MCF 10A (cell line): ENCODE measurements around the gene SPATA16. TPM values are rescaled to one million over a fixed set of nuclear protein-coding genes. Genes with fewer than 3 reads are reported as not detected.
A peak's percentile ranks its signal among the peaks of the same experiment; 100 is the strongest.

Experiments used
- BruUV-seq: library from RNA; stranded (reverse); fragments of 400-500 nt; replicated peaks from 2 replicates; lab custom pipeline; 2021; lab: Mats Ljungman, UMichigan
- CTCF ChIA-PET: fragments of 300-600 bp; sonication (Branson Sonifier 250); formaldehyde crosslinking; extraction: SDS; loops from one replicate; lab custom pipeline; 2021; ENCODE audit warnings: antibody characterized with exemption, inconsistent platforms; lab: Yijun Ruan, JAX
- POLR2A ChIA-PET: fragments of 300-600, 350-650 bp; sonication (Branson Sonifier 250); formaldehyde crosslinking; extraction: SDS; loops from one replicate; lab custom pipeline; 2020; ENCODE audit warnings: antibody characterized with exemption, inconsistent platforms; lab: Yijun Ruan, JAX
- DNase-seq: peaks from one replicate; pipeline ENCODE4 v3.0.0-alpha.2; 2018; ENCODE audit not compliant: unreplicated experiment
- H3K27ac Mint-ChIP-seq: one replicate; pipeline ENCODE4 v1.8.0; 2022; ENCODE audit warnings: mild to moderate bottlenecking, low read depth, mixed read lengths; ENCODE audit not compliant: unreplicated experiment
- H3K27me3 Mint-ChIP-seq: one replicate; pipeline ENCODE4 v1.8.0; 2022; ENCODE audit warnings: mixed read lengths; ENCODE audit not compliant: insufficient read depth, unreplicated experiment
- H3K36me3 Mint-ChIP-seq: one replicate; pipeline ENCODE4 v1.8.0; 2022; ENCODE audit warnings: mild to moderate bottlenecking, moderate library complexity, mixed read lengths; ENCODE audit not compliant: insufficient read depth, unreplicated experiment
- H3K4me1 Mint-ChIP-seq: one replicate; pipeline ENCODE4 v1.8.0; 2022; ENCODE audit warnings: mixed read lengths; ENCODE audit not compliant: insufficient read depth, unreplicated experiment
- H3K4me3 Mint-ChIP-seq: one replicate; pipeline ENCODE4 v1.8.0; 2022; ENCODE audit warnings: mild to moderate bottlenecking, moderate library complexity, mixed read lengths; ENCODE audit not compliant: unreplicated experiment
- H3K9me3 Mint-ChIP-seq: one replicate; pipeline ENCODE4 v1.8.0; 2022; ENCODE audit warnings: mixed read lengths; ENCODE audit not compliant: unreplicated experiment
- CTCF ChIP-seq: fragments of 200-600 bp; IDR thresholded peaks from one replicate; pipeline ENCODE4 v1.8.0; 2022; ENCODE audit warnings: antibody characterized with exemption, mild to moderate bottlenecking; ENCODE audit not compliant: unreplicated experiment
- intact Hi-C: fragments of 100-400 bp; cut with micrococcal nuclease; formaldehyde crosslinking; loops from 2 replicates; pipeline ENCODE4 v1.14.1; 2022
- total RNA-seq: library from RNA; stranded (reverse); gene quantifications from 2 replicates; pipeline ENCODE4 v1.2.3, GENCODE V29; 2022

The SPATA16 gene
- total RNA-seq, 1 experiment from 2014 or later, result not detected

DNA sequence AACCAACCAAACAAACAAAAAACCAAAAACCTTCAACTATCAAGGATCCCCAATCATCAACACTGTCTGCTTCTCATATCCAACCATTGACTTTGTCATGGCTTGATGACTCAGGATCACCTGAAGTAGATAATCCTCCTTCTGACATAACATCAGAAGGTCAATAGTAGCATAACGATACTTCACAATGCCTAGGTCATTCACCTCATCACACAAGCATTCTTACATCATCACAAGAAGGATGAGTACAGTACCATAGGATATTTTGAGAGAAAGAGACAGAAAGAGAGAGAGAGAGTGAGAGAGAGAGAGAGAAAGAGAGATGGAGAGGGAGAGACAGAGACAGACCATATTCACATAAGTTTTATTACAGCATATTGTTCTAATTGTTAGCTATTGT is 42.1 kb downstream of the SPATA16 start:
- no peaks in the 10 kb centered on the region for H3K4me1 Mint-ChIP-seq
- peaks cover 62% of the 10 kb centered on the region for H3K27me3 Mint-ChIP-seq
- POLR2A ChIA-PET, result no interaction called here
- no peak overlapping the region for H3K27ac Mint-ChIP-seq
- no peaks in the 10 kb centered on the region for H3K36me3 Mint-ChIP-seq
- BruUV-seq, result no TSS peak
- H3K4me3 Mint-ChIP-seq, result no peak overlapping the region
- DNase-seq, result no peak
- TF ChIP-seq CTCF, result no peak
- no peaks in the 10 kb centered on the region for H3K9me3 Mint-ChIP-seq
- CTCF ChIA-PET, result no interaction called here
- intact Hi-C loops, result no loop called here

- TF ChIP-seq CTCF, result no peak
- intact Hi-C loops, result no loop called here
- Mint-ChIP-seq H3K4me3 (no peak overlapping the region), H3K36me3 (no peaks in the 10 kb centered on the region), H3K27ac (no peak overlapping the region), H3K9me3 (no peaks in the 10 kb centered on the region), H3K27me3 (peaks cover 74% of the 10 kb centered on the region), H3K4me1 (no peaks in the 10 kb centered on the region)
- BruUV-seq, result no TSS peak
- DNase-seq, result peak; percentile 13
- POLR2A ChIA-PET, result no interaction called here
- CTCF ChIA-PET, result interaction anchor here (0.8 kb wide), 1 partner anchor 50 kb away, joined by 3 read pairs; no protein-coding TSS in a partner anchor
Observed at GRCh38 chr3:173096994-173097785, 43.8 kb downstream of the SPATA16 start.

- ChIA-PET POLR2A (no interaction called here), CTCF (interaction anchor here (0.8 kb wide), 1 partner anchor 51 kb away, joined by 3 read pairs; no protein-coding TSS in a partner anchor)
- H3K4me3 Mint-ChIP-seq, result no peak overlapping the region
- peaks cover 74% of the 10 kb centered on the region for H3K27me3 Mint-ChIP-seq
- H3K4me1 Mint-ChIP-seq, result no peaks in the 10 kb centered on the region
- TF ChIP-seq CTCF, result no peak
- no peak for DNase-seq
- no peaks in the 10 kb centered on the region for H3K36me3 Mint-ChIP-seq
- no peaks in the 10 kb centered on the region for H3K9me3 Mint-ChIP-seq
- no TSS peak for BruUV-seq
- no peak overlapping the region for H3K27ac Mint-ChIP-seq
- intact Hi-C loops, result no loop called here
Observed at GRCh38 chr3:173096140-173096539, 44.9 kb downstream of the SPATA16 start.

DNA sequence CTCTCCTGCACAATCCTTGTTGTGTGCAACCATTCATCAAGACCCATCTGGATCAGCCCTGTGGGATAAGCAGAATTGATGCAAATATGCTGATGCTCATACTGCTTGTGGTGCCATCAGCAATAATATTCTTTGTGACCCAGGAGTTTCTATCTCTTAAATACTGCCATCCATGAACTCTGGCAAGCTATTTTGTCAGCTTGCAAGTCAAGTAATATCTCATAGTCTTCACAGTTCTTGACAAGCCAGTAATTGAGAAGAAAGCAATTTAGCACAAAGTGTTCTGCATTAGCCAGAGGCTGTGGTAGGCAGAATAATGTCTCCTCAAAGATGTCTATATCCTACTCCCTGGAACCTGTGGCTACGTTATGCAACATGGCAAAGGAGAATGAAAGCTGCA is 49.0 kb downstream of the SPATA16 start:
- H3K36me3 Mint-ChIP-seq, result no peaks in the 10 kb centered on the region
- BruUV-seq, result no TSS peak
- no peak overlapping the region for H3K4me3 Mint-ChIP-seq
- ChIA-PET POLR2A (no interaction called here), CTCF (no interaction called here)
- TF ChIP-seq CTCF, result no peak
- peaks cover 75% of the 10 kb centered on the region for H3K27me3 Mint-ChIP-seq
- H3K9me3 Mint-ChIP-seq, result no peaks in the 10 kb centered on the region
- no peak overlapping the region for H3K27ac Mint-ChIP-seq
- intact Hi-C loops, result no loop called here
- no peaks in the 10 kb centered on the region for H3K4me1 Mint-ChIP-seq
- no peak for DNase-seq
